ENCODE measurements around the gene ERC2. TPM values are rescaled to one million over a fixed set of nuclear protein-coding genes. Genes with fewer than 3 reads are reported as not detected.

Gene ERC2
- total RNA-seq, 6 donors from 2014 or later: 0.67 to 14.7 (median 1.3) TPM

GRCh38 chr3:55546866-55547669 lies 921.2 kb downstream of the ERC2 start:
- Histone ChIP-seq H3K27me3 (no peaks in the 10 kb centered on the region), H3K9me3 (no peaks in the 10 kb centered on the region), H3K27ac (no peak overlapping the region), H3K36me3 (no peaks in the 10 kb centered on the region), H3K4me1 (no peaks in the 10 kb centered on the region), H3K4me3 (no peak overlapping the region)
- TF ChIP-seq EP300 (IDR thresholded peaks at IDR 0.05) (no peak), POLR2AphosphoS5 (IDR thresholded peaks at IDR 0.05) (no peak), POLR2A (IDR thresholded peaks at IDR 0.05) (no peak), CTCF (IDR thresholded peaks at IDR 0.05) (no peak)
- DNase-seq (peak in 1 of 2 donors; percentile 50), ATAC-seq (ENCODE audit: low FRiP score in 2 of 2) (no peak)
- 80 to 85% methylated on average over 20 to 22 of the region's 22 CpGs for WGBS, 2 donors

DNA sequence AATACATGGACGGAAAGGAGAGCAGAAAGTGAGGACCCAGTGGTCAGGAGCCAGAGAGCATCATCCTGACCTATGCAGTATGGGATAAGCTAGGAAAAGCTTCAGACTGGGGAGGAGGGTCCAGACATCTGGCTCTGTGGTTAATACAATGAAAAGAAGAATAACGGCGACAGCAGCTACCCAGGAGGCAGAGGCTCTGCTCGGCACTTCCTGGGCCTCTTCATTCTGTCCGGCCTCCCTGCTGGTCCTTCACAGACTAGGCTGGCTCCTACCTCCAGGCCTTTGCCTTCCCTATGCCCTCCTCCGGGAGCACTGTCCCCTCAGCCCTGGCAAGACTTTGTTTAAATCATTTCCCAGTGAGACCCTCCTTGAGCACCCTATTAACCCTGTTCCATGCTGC lies 922.3 kb downstream of the ERC2 start:
- ATAC-seq (ENCODE audit: low FRiP score in 2 of 2) (no peak), DNase-seq (no peak)
- no peaks in the 10 kb centered on the region for H3K9me3 ChIP-seq
- H3K36me3 ChIP-seq: no peaks in the 10 kb centered on the region
- H3K27me3 ChIP-seq: no peaks in the 10 kb centered on the region
- TF ChIP-seq POLR2AphosphoS5 (IDR thresholded peaks at IDR 0.05): no peak
- no peak for TF ChIP-seq EP300 (IDR thresholded peaks at IDR 0.05)
- TF ChIP-seq CTCF (IDR thresholded peaks at IDR 0.05): no peak
- TF ChIP-seq POLR2A (IDR thresholded peaks at IDR 0.05): no peak
- 84 to 85% methylated on average over 6 of the region's 6 CpGs for WGBS, 2 donors
- H3K4me3 ChIP-seq: no peak overlapping the region
- H3K27ac ChIP-seq: no peak overlapping the region
- H3K4me1 ChIP-seq: no peaks in the 10 kb centered on the region

- no peaks in the 10 kb centered on the region for H3K4me1 ChIP-seq
- ATAC-seq (ENCODE audit: low FRiP score in 2 of 2) (no peak), DNase-seq (no peak)
- 37 to 74% methylated on average over 3 of the region's 3 CpGs for WGBS, 2 donors
- no peaks in the 10 kb centered on the region for H3K36me3 ChIP-seq
- H3K4me3 ChIP-seq: no peak overlapping the region
- no peak overlapping the region for H3K27ac ChIP-seq
- no peaks in the 10 kb centered on the region for H3K27me3 ChIP-seq
- H3K9me3 ChIP-seq: no peaks in the 10 kb centered on the region
- no peak for TF ChIP-seq EP300 (IDR thresholded peaks at IDR 0.05)
- no peak for TF ChIP-seq POLR2AphosphoS5 (IDR thresholded peaks at IDR 0.05)
- TF ChIP-seq CTCF (IDR thresholded peaks at IDR 0.05): no peak
- no peak for TF ChIP-seq POLR2A (IDR thresholded peaks at IDR 0.05)
Measured at GRCh38 chr3:55544219-55544618, 924.0 kb downstream of the ERC2 start.

- Histone ChIP-seq H3K36me3 (no peaks in the 10 kb centered on the region), H3K27ac (no peak overlapping the region), H3K9me3 (no peaks in the 10 kb centered on the region), H3K4me3 (no peak overlapping the region), H3K4me1 (no peaks in the 10 kb centered on the region), H3K27me3 (no peaks in the 10 kb centered on the region)
- DNase-seq (no peak), ATAC-seq (ENCODE audit: low FRiP score in 2 of 2) (no peak)
- WGBS, 2 donors: 87 to 88% methylated on average over 11 to 12 of the region's 12 CpGs
- TF ChIP-seq CTCF (IDR thresholded peaks at IDR 0.05): no peak
- TF ChIP-seq EP300 (IDR thresholded peaks at IDR 0.05): no peak
- no peak for TF ChIP-seq POLR2A (IDR thresholded peaks at IDR 0.05)
- TF ChIP-seq POLR2AphosphoS5 (IDR thresholded peaks at IDR 0.05): no peak
Measured at GRCh38 chr3:55543181-55543614, 925.1 kb downstream of the ERC2 start.

DNA sequence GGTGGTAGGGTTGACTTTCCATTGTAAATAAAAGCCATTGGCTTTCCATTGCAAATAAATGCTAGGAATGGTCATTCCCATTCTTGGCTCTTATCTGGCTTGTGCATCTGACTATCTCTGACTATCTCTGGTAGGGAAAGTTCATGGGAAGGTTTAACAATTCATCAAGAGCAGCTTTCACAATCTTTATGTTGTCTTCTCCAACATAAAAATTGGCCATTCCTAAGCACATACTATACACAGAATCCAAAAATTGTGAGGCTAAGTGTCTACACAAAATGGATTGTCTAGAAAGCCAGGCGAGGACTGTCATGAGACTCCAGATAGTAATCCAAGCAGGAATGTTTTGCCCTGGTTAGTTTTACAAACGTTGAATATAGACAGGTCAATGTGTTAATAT lies 926.8 kb downstream of the ERC2 start:
- 42 to 79% methylated on average over 2 of the region's 2 CpGs for WGBS, 2 donors
- no peak for ATAC-seq (ENCODE audit: low FRiP score in 2 of 2)
- Histone ChIP-seq H3K4me1 (no peaks in the 10 kb centered on the region), H3K27ac (no peak overlapping the region), H3K4me3 (no peak overlapping the region), H3K36me3 (no peaks in the 10 kb centered on the region), H3K9me3 (no peaks in the 10 kb centered on the region), H3K27me3 (no peaks in the 10 kb centered on the region)
- DNase-seq: no peak
- TF ChIP-seq EP300 (IDR thresholded peaks at IDR 0.05) (no peak), CTCF (IDR thresholded peaks at IDR 0.05) (no peak), POLR2A (IDR thresholded peaks at IDR 0.05) (no peak), POLR2AphosphoS5 (IDR thresholded peaks at IDR 0.05) (no peak)

Measured in upper lobe of left lung (tissue), 6 donors.